ENCODE results near the gene UCP2.

UCP2 gene

DNA sequence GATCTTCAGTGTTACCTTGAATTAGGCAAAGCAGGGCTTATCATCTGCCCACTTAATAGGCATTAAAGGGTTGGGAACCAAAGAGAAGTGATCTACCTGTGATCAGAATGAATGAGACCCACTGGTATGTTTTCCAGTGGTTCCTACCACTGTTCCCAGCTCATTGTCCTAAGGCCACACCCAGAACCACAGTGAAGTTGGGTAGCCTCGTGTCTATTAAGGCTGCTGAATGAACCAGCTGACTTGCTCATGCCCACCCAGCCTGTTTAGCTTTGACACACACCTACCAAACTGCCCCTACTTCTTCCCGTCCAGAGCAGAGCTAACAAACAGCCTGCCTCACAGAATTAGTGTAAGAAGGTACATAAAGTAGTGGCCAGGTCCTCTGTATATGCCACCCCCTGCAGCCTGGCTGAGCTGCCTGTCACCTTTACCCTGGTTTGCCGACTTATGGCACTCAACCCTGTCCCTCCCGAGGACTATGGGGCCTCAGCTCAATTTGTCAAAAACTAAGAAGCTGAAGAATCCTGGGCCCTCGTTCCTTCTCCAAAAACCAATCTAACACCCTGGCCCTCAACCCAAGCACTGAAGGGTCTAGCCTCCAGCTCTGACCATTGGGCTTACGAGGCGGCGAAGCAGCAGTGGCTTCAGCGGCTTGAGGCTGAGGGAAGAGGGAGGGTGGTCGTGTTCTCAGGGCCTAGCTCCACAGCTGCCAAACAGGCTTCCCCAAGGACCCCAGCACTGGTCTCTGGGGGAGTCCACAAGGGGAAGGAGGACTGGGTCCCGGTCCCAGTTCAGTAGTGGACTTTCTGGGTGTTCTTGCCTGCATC lies 9.8 kb downstream of the UCP2 start:
- DNase-seq = no peak

DNA sequence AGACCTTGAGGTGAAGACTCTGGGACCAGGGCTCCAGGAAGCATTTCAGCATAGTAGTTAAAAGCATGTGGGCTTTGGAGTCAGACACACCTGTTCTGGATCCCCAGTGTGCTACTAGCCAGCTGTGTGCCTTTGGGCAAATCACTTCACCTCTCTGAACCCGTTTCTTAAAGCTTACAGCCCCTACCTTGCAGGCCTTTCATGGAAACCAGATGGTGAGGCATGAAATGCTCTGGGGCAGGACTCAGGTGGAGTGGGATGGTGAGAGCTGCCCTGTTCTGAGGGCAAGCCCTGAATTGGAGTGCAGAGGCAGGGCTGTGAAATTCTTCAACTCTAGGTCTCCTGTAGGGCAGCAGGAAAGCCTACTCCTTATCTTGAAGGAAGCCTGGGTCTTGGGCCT lies 10.5 kb downstream of the UCP2 start:
- DNase-seq = no peak

DNA sequence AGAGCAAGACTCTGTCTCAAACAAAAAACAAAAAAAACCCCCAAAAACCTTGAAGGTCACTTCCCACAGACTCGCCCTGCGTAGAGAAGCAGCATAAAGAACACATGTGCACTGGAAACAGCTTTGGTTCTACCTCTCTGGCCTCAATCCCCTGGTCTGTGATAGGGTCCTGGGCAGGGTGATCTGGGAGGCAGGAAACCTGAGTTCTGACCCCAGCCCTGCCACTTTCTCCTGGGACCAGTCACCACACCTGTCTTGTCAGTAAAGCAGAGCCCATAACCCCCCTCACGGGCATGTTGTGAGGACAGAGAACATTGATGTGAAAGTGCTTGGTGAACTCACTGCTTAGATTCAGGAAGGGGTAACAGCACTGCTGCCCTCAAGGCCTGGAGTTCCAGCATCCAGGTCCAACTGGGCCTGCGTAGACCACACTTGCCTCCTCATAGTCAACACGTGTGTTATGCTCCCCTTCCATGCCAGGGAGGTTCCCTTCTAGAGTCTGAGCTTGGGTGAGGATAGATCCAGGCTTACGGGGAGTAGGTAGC lies 11.4 kb downstream of the UCP2 start:
- no peak for DNase-seq

DNA sequence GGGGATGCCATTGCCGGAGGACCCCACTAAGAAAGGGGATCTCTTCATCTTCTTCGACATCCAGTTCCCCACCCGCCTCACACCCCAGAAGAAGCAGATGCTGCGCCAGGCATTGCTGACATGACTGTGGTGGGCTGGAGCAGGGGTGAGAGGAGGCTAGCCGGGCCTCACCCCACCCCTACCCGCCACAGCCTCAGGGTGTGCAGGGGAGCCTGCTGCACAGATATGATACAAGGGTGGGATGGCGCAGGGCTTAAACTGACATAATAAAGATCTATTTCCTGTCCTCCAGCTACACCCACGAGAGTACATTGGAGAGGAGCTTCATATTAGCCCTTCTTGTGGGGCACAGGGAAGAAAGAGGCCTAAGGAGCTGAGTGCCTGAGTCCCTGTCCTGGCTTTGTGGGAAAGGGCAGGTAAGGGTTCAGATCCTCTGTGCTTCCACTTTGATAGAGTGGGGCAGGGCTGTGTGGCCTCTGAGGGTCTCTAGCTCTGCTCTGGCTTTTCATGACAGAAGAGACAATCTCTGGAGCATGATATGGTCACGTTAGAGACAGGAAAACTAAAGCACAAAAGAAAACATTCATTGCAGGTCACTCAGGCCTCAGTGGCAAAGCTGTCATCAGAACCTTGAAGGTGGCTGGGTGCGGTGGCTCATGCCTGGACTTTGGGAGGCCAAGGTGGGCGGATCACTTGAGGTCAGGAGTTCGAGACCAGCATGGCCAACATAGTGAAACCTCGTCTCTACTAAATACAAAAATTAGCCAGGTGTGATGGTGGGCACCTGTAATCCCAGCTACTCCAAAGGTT lies 12.4 kb downstream of the UCP2 start:
- DNase-seq = no peak

DNA sequence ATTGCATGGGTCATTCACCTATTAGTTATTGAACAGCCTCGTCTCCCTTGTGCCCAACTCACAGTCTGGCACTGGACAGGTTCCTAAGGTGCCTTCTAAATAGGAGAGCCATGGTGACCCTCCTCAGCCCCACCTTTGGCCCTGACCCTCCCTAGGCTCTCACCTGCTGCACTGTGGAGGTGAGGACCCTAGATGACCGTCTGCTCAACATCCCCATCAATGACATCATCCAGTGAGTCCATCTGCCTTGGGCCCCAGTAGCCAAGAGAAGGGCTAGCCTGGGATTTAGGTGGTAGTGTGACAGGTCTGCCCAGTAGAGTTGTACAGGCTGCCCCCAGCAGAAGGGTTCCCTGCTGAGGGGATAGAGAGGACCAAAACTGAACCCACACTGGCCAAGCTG lies 13.6 kb downstream of the UCP2 start:
- no peak for DNase-seq

DNA sequence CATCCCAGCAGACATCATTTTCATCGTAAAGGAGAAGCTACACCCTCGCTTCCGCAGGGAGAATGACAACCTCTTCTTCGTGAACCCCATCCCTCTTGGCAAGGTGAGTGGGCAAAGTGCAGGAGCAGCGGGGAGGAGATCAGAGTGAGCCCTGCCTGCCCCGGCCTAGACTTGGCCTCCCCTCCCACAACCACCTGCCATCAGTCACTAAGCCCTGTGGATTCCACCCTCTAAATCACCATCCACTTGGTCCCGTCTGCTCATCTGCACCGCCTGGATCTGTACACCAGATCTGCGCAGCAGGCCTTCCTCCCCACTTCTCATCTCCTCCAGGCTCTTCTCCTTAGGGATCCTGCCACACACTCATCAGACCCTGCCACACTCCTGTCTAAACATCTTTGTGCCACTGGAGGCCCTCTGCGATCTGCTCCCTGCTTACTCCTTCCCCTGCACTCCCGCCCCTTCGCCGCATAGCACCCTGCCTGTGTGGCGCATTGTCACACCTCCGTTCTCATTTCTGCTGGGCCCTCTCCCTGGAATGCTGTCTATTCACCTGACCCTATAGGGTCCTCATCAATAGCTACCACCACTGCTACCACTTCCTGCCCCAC lies 14.2 kb downstream of the UCP2 start:
- no peak for DNase-seq

DNA sequence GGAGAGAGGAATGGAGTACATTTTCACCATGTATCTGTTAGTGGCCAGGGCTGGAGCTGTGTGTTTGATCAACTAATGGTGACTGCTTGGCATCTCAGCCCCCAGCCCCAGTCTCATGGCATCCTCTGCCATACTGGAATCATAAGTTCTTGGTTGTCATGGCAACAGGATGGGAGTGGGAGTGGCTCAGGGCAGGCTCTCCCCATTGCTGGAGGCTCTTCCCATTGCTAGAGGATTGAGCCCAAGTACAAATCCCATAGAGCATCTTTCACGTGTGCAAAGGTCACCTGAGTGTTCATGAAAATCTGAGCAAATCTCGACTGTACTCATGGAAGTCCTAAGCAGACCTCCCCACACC lies 16.9 kb downstream of the UCP2 start:
- no peak for DNase-seq

DNA sequence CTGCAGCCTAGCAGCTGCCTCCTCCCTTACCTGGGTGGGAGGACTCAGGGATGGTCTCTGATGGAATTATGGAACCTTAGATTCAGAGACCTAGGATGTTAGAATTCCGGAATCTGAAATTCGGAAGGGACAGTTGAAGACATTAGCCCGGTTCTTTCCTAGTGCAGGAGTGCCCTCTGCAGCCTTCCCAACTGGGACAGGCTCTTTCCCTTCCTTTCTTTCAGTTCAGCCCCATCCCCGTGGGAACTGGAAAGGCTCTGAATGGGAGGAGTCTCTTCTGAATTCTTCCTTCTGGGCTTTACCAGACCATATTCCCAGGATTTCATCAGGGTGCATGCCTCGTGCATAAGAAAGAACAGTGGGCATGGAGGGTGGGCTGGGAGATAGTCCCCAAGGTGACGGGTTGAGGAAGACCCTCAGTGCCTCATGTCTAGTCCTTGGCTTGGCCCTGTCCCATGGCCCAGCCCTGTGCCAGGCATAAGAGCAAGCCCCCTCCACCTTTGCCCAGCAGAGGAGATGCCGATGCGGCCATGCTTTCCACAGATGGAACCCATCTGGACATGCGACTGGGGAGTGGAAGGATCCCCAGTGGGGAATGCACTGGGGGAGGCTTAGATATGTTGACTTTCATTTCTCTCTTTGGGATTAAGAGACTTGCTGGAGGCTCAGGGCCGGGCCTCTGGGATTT lies 17.4 kb downstream of the UCP2 start:
- no peak for DNase-seq

DNA sequence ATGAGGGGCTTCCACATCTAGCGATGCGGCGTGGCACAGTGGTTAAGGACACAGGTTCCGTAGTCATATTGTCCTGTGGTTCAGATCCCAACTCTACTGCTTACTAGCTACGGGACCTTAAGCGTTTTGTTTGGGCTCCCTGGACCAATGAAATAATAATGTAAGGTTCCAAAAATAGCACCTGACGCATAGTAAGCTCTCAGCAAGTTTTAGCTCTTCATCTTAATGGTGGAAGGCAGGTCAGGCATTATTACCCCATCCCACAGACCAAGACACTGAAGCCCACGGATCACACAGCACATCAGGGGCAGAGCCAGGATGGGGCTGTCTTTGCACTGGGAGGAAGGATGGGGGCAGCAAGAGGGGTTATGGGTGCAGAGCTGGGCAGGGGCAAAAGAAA lies 18.8 kb downstream of the UCP2 start:
- DNase-seq = no peak

DNA sequence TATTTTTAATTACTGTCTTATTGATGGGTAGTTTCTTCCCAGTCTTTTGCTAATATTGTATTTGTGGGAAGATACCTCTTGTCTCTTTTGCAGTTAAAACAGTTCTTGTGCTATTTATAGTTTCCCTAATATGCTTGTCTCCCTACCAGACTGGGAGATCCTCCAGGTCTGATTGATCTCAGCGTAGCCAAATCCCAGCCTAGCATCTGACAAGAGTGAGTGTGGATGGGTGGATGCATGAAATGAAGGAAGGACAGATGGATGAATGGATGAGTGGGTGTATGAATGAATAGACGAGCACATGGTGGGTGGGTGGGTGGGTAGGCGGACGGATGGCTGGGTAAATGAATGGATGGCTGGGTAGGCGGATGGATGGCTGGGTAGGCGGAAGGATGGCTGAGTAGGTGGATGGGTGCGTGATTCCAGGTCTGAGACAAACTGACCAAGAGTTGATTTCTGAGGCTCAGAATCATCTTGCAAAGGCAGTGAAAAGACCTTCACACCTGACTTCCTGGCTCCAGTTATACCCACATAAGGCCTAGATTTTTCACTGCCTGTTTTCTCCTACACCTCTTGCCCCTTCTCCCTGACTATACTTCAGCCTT lies 20.4 kb downstream of the UCP2 start:
- peak in 14 of 56 donors; percentile 10 to 48 (median 23) for DNase-seq

DNA sequence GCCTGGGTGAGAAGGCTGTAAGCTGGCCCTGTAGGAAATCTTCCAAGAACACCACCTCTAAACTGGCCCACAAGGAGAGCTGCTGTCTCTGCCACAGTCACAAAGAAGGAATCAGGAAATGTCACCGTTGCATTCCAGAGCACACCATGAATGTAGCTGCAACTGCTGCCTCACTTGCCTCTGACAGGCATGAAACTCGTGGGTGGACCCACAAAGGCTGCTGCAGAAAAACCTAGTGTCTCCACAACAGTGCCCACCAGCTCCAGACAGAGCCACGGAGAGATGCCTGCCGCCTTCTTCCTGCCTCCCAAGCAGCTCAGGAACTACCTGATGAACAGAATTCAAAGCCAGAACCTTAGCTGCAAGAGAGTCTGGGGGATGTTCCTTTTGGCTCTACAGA lies 21.3 kb downstream of the UCP2 start:
- DNase-seq = peak in 4 of 56 donors; percentile 7 to 17 (median 15)

DNA sequence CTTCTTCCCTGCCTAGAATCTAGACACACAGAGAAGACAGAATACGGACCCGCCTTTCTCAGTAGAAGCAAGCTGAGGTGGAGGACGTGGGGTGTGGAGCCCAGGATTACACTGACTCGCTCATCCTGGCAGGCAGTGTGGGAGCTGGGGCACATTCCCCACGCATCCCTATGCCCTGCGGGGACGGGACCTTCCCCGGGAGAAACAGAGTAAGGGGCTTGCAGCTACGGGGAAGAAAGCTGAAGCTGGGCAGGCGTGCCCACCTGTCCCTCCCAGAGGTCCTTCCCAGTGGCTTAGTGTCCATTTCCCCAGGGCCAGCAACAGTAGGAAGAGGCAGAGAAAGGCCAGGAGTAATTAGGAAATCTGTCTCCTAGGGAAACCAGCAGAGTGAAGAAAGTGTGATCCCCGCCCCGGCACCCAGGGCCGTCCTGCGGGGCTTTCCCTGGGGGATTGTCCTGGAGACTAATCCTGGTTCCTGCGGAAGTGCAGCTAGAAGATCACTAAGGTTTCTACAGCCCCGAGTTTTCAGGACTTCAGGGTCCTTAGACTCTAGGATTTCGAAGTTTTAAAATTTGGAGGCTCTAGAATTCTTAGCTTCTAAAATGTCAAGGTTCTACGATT lies 24.0 kb downstream of the UCP2 start:
- DNase-seq = no peak

DNA sequence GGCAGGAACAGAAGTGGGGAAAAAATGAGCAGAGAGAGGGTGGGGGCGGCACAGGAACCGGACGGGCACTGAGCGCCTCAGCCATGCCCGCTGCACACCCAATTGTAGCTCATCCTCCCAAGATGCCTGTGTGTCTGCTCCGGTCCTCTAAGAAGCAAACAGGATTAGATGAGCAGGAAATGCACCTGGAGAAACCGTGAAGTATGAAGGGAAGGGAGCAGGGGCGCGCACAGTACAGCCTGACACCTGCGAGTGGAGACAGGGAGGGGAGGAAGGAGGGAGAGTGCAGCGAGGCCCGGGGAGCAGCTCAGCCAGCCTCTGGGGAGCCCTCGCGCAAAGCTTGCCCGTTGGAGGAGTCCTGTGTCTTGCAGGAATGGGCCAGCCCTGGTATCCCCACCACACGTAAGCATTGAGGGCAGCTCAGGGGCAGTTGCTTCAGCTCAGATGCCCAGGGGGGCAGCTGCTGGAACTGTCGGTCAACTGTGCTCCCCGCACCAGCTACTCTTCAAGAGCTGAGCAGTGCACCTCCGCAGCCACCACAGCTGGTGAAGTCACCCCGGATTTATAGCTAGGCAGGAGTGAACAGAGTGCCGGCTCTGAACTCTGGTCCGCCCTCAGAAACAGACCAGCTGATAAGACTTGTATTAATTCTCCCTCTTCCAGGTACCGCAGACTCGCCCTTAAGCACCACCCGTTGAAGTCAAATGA lies 24.8 kb downstream of the UCP2 start:
- DNase-seq = no peak

DNA sequence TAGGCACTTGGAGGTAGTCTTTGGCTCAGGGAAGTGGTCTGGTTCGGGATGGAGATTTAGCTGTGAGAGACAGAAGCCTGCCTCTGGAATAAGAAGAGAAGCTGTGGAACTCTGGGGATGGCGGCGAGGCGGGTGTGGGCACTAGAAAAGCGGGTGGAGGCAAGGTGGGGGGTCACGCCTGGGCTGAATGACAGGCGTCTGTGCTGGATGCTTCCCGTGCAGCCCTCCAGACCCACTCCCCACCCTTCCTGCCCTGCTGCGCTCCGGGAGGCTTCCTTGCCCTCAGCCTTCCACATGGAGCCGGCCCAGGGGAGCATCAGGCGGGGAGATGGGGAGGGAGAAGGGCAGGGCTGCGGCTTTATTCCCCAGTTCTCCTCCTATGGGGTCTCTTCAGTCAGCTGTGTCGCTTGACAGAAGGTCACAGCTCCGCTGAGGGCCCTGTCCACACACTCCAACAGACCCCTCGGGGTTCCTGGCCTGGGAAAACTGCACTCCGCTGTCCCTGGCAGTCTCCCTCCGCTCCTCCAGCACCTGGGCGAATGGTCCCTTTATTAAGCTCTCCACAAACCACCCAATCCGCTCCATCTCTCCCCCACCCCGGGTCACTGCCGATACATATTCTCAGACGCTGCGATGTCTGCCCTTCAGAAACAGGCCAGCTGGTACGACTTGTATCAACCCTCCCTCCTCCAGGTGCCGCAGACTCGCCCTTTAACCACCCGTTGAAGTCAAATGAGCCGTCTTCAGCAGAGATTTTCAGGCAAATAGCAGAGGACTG lies 25.6 kb downstream of the UCP2 start:
- DNase-seq = no peak

DNA sequence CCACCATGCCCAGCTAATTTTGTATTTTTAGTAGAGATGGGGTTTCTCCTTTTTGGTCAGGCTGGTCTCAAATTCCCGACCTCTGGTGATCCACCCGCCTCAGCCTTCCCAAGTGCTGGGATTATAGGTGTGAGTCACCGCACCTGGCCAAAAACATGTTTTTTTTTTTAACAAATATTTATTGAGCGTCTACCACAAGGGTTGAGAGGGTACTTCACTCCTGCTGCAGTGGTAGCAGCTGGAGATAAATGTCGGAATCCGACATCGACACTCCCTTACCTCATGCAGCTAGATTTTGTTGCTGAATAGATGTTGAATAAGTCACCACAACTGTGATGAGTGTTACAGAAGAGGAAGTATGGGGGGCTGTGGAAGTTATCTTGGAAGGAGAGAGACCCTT lies 30.8 kb downstream of the UCP2 start:
- DNase-seq = no peak

DNA sequence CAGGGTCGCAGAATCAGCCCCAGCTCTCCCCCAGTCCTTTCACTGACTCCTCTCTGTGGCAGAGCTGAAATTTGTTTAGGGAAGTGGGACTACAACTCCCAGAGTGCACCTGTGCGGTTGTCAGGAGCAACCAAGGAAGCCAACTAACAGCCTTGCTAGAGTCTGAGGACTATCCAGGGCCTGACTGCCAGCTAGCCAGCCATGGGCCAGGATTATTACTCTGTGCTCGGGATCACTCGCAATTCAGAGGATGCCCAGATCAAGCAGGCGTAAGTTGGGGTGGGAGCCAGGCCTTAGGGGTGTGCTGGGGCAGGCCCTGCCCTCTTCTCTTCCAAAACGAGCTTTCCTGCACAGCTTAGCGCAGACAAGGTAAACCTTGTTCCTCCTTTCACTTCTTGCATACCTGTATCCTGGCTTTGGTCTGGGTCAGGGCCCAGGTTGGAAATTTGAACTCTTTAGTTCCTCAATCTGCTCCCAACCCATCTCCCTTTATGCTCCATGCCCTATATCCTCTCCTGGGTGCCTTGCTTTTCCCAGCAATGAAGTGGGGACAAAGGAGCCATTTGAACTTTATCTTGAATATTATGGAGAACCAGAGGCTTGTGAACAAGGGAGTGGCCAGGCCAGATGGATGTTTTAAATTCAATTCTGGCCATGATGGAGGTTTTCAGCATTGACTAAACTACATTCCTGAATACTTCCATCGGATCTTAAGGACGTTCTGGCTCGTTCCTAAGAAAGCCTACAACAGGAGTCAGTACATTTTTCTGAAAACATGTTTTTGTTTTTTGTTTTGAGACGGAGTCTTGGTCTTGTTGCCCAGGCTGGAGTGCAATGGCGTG lies 31.6 kb downstream of the UCP2 start, which contains the start of gene DNAJB13:
DNAJB13 (plus strand) TSS at position 158 of the 842 bp plus-strand sequence; CDS start at position 202, 44 bp downstream.
- DNase-seq = peak in 21 of 56 donors; percentile 1 to 64 (median 25)

DNA sequence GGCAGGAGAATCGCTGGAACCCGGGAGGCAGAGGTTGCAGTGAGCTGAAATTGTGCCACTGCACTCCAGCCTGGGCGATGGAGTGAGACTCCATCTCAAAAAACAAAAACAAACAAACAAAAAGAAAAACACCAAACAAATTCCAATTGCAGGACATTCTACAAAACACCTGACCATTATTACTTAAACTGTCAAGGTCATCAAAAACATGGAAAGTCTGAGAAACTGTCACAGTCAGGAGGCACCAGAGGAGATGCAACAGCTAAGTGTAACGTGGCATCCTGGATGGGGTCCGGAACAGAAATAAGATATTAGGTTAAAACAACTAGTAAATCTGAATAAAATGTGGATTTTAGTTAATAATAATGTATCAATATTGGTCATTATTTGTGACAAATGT lies 32.7 kb downstream of the UCP2 start:
- DNase-seq = no peak

DNA sequence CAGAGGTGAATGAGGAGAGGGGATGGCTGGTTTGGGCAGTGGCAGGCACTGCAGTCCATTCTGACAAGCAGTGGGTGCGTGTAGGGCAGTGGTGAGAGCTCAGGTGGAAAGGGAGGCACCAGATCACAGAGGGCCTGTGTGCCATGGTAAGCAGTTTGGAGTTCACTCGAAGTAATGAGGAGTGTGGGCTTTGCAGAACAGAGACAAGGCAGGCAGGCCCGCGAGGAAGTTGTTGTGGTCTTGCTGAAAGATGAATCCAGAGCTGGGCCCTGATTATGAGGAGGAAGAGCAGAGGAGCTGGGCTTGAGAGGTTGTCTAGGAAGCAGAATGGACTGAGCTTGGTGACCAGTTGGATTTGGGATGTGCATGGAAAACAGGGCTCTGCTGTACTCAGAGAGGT lies 33.4 kb downstream of the UCP2 start:
- no peak for DNase-seq
